Measurements from ENCODE around the gene WNT11.
"Not testable (repeated sequence)": the region's sequence is repeated elsewhere in the genome, so short reads cannot be mapped to it uniquely, and the experiment has no call there.

- not testable (repeated sequence) for TF ChIP-seq CTCF (conservative IDR thresholded peaks at IDR 0.05); EZH2 (IDR thresholded peaks at IDR 0.05; ENCODE audit: low read depth)
These were observed 7.6 kb downstream of the WNT11 start for GRCh38 chr11:76198691-76199090.

All from PC-9 (cell line).